ENCODE results near the gene RALGAPA2.

GRCh38 chr20:20461551-20461950 is 250.9 kb downstream of the RALGAPA2 start:
- TF ChIP-seq EZH2 (IDR thresholded peaks at IDR 0.05; ENCODE audit: borderline replicate concordance, low read length) = no peak
- TF ChIP-seq CTCF (IDR thresholded peaks at IDR 0.05; ENCODE audit: low read length) = no peak

All from OCI-LY1 (cell line).